RKO (cell line): Measurements from ENCODE around the gene AGMO.

Experiments used
- DNase-seq: peaks from one replicate; pipeline ENCODE4 v3.0.0-alpha.2; 2016; ENCODE audit warnings: low spot score

Gene AGMO

DNA sequence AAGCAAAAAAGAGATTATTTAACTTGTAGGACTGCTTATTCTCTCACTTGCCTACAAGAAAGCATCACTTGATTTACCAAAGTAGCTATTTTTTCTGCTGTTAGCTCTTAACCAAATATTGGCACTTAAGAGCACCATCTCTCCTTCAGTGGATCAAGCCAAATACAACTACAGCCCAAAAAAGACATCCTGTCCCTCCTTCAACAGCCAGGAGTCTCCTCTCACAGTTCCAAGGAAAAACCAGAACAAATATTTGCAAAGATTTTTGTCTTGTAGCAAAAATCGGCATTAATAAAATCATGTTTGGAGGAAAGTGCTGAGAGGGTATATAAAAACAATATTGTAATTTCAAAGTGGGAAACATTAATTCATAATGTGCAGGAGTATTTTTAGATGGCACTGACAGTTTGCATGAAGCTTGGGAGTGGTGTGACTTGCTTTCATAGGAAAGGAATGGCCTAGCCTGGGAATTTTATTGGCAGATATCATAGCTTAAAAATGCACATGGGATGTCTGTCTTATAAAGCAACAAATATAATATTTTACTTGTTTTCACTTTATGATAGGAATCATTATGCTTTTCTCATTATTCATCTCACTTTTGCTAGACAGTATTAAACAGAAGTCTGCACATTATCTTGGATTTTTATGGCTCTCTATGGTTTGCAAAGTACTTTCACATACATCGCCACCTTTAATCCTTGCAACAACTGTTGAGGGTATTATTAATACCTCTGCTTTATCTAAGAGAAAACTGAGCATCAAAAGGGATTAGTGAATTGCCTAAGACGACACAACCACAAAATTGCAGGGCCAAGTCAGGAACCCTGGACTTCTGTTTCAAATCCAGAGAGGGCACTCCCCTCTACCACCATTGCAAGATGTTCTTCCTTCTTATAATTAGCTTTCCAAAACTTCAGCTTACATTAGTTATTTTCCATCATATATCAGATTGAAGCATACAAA lies 103.5 kb downstream of the AGMO start:
- no peak for DNase-seq

GRCh38 chr7:15452670-15453069 lies 109.1 kb downstream of the AGMO start:
- DNase-seq: no peak

GRCh38 chr7:15446722-15447121 lies 115.1 kb downstream of the AGMO start:
- no peak for DNase-seq

GRCh38 chr7:15446280-15446679 lies 115.5 kb downstream of the AGMO start:
- DNase-seq: no peak

- no peak for DNase-seq
Observed at GRCh38 chr7:15441915-15442314, 119.9 kb downstream of the AGMO start.

DNA sequence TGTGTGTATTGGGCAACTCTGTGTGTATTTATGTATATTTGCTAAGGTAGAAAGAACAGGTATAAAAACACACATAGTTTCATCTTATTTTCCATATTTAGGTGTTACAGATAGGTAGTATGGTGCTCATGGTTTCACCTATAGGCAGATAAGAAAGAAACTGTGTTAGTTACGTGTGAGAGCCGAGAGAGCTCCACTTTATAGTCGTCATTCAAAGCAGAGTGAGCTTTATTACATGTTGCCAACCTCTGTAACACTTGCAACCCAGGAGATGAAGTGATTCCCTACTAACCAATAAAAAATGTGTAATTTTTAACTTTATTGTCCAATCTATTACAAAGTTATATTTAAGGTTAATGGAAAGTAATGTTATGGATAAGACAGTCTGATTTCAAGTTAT lies 121.3 kb downstream of the AGMO start:
- DNase-seq: no peak

GRCh38 chr7:15439853-15440252 lies 122.0 kb downstream of the AGMO start:
- DNase-seq: no peak

DNA sequence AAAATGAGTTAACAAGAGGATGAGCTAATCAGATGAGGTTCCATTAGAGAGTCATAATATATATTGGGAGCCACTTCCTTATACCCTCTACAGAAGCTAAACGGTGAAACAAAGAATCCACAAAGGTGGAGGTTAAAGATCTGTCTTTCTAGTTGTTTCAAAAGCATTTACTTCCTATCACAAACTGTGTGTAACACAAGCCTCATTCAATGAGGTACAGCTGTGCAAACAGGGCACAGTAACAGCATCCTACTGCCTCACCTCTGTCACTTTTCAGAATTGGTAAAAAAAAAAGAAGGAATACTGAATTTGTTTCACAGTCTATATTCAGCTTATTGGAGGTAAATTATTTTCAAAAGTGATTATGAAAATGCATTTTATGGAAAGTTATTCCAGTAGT lies 128.7 kb downstream of the AGMO start:
- no peak for DNase-seq

DNA sequence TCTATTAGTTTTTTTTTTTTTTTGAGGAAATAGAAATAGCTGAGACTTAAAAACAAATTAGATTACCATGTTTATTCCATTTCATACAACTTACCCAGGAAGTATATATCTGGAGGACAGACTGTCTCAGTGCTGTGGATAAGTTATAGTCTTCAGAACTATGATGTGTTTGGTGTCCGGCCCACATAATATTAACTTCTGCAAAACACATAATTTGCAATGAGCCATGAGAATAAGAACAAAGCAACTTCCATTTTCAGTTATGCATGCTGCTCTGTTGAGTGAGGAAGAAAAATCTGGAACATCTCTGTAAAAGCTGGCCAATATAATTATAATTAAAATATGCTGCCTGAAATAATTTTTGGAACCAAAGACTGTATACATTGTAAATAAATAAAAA lies 130.9 kb downstream of the AGMO start:
- DNase-seq: no peak

GRCh38 chr7:15430191-15430590 lies 131.6 kb downstream of the AGMO start:
- DNase-seq: no peak

- DNase-seq: no peak
Observed at GRCh38 chr7:15424468-15424867, 137.3 kb downstream of the AGMO start.

DNA sequence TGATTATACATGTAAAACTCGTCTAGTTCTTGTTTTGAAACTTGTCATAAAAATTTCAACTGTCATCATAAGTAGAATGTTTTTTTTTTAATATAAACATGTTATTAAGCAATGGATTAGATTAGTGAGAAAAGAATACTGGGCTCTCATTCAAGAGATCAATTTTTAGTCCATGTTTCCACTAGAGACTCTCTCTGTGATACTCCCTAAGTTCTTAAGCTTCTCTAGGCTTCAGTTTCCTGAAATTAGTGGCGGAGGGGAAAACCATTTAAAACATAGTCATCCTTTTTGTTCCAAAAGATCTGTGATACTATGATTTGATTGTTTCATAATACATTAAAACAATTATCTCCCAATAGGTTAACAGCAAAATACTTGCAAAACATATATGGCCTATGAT lies 142.2 kb downstream of the AGMO start:
- no peak for DNase-seq

DNA sequence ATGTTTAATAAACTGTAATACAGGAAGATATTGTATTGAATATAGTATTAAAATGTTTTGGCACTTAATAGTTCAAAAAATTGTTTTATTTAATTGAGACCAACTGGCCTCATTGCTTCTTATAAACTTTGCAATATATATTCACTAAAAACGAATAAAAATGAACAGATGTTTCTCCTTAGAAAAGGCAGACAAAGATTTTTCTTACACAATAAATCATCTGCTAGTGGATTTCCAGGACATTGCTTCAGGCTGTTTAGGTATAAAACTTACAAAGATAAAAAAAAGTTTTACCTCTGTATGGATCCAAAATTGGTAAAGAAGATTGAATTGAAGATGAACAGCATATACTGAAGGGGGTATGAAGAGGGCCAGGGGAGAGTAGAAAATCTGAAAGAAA lies 143.6 kb downstream of the AGMO start:
- no peak for DNase-seq

DNA sequence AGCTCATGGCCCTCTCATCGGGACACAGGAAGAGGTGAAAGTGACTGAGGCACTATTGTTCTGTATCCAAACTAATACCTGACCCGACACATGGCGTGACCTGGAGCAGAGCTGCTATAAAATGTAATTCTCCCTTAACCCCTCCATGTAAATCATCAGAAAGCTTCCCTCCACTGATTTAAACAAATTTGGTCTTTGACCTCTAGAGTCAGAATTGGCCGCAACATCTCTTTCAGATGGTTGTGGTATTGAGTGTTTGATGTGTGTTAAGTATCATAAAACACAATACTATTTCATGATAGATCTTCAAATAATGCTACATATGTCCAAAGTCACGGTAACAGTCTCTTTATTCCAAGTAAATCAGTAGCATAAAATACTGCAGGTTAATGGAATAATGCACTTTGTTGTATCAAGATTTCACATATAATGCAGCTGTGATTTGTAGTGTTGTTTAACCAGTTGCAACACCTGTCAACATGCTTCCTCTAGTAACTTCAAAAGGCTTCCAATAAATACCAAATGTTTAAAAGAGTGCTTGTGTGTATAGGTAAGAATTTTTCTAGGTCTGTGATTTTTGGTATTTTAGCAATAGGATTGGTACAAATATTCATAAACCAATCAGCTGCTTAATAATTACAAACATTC lies 144.3 kb downstream of the AGMO start:
- DNase-seq: no peak

DNA sequence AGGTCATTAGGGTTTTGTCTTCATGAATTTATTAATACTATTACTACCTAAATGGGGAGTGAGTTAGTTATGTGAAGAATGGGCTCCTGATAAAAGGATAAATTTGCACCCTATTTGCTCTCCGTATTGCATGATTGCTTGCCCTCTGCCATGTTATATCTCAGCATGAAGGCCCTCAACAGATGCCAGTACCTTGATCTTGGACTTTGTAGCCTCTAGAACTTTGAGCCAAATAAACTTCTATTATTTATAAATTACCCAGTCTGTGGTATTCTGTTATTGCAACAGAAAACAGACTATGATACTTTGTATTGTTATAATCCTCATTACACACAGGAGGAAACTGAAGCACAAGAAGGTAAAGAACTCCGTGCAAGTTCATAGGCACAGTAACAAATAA lies 150.8 kb downstream of the AGMO start:
- DNase-seq: no peak

- no peak for DNase-seq
Observed at GRCh38 chr7:15407910-15408309, 153.9 kb downstream of the AGMO start.

GRCh38 chr7:15403751-15404150 lies 158.1 kb downstream of the AGMO start:
- no peak for DNase-seq

DNA sequence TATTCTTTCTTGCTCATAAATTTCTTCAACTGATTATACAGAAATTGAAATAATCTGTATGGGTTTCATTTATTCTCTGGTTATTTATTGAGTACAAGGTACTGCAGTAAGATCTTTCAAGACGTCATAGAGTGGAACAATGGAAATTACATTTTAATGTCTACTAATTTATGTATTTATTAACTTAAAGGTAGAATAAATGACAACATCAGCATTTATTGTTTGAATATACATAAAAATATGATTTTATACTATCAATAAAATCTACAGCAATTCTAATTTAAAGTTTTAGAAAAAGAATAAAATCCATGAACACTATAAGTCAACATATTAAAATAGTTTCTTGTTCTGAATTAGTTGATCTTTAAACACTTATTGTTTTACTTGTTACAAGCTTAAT lies 158.5 kb downstream of the AGMO start:
- no peak for DNase-seq

DNA sequence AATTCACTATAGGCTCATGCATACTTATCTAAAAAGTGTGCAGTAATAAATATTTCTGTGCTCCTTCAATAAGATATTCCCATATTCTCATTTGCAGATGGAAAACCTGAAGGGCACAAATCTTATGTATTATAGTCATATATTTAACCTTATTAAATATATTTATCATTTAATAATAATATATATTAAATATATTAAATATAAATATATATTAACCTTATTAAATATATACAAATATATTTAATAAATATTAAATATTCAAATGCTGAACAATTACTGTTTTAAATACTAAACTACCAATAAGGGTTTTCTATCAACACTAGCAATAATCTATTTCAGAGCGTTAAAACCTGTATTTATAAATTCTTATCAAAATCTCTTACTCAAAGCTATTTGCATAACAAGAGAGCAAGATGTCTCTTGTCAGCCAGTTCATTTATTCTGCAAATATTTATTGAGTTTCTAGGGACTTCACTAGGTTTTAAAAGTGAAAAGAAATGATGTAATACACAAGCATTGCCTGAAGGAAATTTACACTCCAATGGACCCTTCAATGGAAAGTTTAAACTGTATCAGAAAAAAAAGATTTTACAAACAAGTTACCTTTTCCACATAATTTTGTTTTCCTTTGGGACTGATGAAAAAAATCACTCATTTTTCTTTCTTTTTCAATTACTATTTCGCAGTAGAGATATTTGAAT lies 159.2 kb downstream of the AGMO start:
- DNase-seq: no peak

DNA sequence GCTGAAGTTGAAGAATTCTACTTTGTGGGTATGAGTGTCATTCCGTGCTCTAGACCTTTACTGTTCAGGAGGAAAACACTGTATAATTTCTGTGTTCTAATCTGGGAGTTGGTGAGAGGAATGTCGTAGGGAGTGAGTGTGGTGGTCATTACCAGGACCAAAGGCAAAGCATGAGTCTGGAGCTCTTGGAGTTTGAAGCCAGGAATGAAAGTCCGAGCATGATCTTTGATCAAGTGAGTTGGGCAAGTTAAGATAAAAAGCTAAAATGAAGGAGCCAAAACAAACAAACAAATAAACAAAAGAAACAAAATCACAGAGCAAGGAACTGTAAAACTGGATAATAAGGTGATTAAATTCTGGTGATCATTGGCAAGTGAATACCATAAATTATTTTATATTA lies 161.4 kb downstream of the AGMO start:
- no peak for DNase-seq

DNA sequence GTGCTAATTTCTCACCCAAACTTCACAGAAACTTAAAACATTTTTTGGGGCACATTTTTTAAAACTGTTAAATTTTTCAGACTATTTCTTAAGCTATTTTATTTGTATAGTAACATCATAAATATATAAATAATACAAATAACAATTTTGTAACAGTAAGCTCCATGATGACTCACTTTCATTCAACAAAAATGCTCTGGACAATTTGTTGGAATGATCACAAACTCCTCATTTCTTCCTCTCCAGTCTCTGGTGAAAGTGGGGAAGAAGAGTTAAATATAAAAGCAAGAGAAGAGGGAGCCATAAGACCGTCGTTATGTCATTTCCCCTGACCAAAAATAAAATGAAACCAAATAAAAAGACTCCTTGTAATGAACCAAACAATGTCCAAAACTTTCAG lies 162.4 kb downstream of the AGMO start:
- no peak for DNase-seq

DNA sequence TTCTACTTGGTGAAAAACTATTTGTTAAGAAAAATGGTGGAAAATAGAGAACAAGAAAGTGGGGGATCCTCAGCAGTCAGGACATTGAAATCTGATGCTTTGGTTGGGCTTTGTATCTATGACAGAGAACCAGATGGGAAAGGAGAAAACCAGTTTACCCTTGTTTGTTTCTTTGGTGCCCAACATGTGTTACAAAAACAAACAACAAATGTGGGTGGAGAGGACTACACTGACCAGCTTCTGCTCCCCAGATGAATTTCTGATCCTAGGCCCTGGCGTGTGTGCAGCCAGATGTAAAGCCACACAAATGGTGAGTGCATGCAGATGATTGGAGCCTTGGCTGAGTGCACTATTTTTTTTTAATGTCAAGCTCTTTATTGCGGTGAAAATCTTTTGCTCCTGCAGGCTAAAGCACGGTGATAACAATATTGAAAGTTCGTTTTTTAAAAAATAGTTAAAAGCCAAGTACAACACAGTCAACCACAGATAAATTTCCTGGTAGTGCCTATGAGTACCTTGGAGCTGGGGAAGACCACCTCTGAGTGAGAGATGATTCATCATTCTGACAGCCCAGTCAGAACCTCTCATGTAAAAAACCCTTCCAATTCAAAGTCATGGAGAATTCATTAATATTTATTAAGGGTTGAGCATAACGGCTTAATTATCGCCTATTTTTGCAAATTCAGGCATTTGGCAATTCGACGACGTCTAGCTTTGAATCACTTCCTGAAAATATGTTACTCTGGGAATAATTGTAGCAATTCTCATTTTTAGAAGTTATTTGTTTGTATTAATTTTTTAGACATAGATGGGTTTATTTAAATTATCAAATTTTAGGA lies 163.7 kb downstream of the AGMO start:
- no peak for DNase-seq
